HCT116 (cell line): Measurements from ENCODE around the gene FNDC3B. TPM values are rescaled to one million over a fixed set of nuclear protein-coding genes. Genes with fewer than 3 reads are reported as not detected.

Source experiments
- ATAC-seq: fragments of 200-7000 bp; cut with Tn5 transposase; 2 replicates; pipeline ENCODE4 v1.9.1; 2020; ENCODE audit warnings: mild to moderate bottlenecking, moderate library complexity
- BruUV-seq: library from RNA; stranded (reverse); fragments of 400-500 nt; replicated peaks from 2 replicates; lab custom pipeline; 2021; lab: Mats Ljungman, UMichigan
- CTCF ChIA-PET: fragments of 300-600 bp; sonication (Branson Sonifier 250); formaldehyde crosslinking; loops from one replicate; lab custom pipeline; 2021; ENCODE audit warnings: antibody characterized with exemption; lab: Charles Lee
- POLR2A ChIA-PET: fragments of 300-600, 350-600 bp; sonication (Branson Sonifier 250); formaldehyde crosslinking; loops from one replicate; lab custom pipeline; 2021; ENCODE audit warnings: antibody characterized with exemption; lab: Charles Lee
- RAD21 ChIA-PET, 2 experiments: fragments of 300-600 bp; sonication (Branson Sonifier 250); formaldehyde crosslinking; loops; one replicate each; lab custom pipeline; 2023; ENCODE audit warnings: low total read pairs in 2 of 2; ENCODE audit not compliant: uncharacterized antibody in 2 of 2, unreplicated experiment in 2 of 2, low non-redundant PET in 1 of 2; lab: Charles Lee
- DNase-seq: peaks from one replicate; pipeline ENCODE4 v3.0.0-alpha.2; 2010; ENCODE audit warnings: low read depth, low spot score
- H2AFZ ChIP-seq: fragments of 200-600 bp; shearing (Covaris generic), sonication (generic); 2 replicates; pipeline ENCODE4 v1.6.1; 2017; ENCODE audit warnings: low read depth, mixed run types, mixed read lengths, antibody characterized with exemption, low read length; ENCODE audit not compliant: poor library complexity, severe bottlenecking
- H3K27ac ChIP-seq: 2 replicates; pipeline ENCODE4 v1.5.1; 2012; ENCODE audit warnings: low read depth, low read length
- H3K27me3 ChIP-seq: fragments of 200-600 bp; sonication (generic); 2 replicates; pipeline ENCODE4 v1.6.1; 2016; ENCODE audit warnings: mixed run types, low read length, mixed read lengths; ENCODE audit not compliant: insufficient read depth
- H3K36me3 ChIP-seq, 2 experiments: fragments of 200-500 bp in 1 of 2; fragments of 200-600 bp in 1 of 2; sonication (Bioruptor generic) in 1 of 2; sonication (generic) in 1 of 2; 2 replicates each; pipeline versions ENCODE4 v1.5.1 to v1.6.1; 2014 to 2016; ENCODE audit warnings: low read length in 2 of 2, inconsistent platforms in 1 of 2, mixed read lengths in 1 of 2, mixed run types in 1 of 2; ENCODE audit not compliant: insufficient read depth in 2 of 2, control insufficient read depth in 1 of 2
- H3K4me1 ChIP-seq, 2 experiments: fragments of 200-600 bp in 1 of 2; sonication (generic) in 1 of 2; 2 replicates each; pipeline versions ENCODE4 v1.5.1 to v1.6.1; 2012 to 2017; ENCODE audit warnings: low read length in 2 of 2, inconsistent platforms in 1 of 2, mild to moderate bottlenecking in 1 of 2, mixed read lengths in 1 of 2, mixed run types in 1 of 2, moderate library complexity in 1 of 2; ENCODE audit not compliant: insufficient read depth in 2 of 2, control insufficient read depth in 1 of 2
- H3K4me2 ChIP-seq: fragments of 200-600 bp; sonication (generic); 2 replicates; pipeline ENCODE4 v1.6.1; 2017; ENCODE audit warnings: mixed run types, low read length, mixed read lengths
- H3K4me3 ChIP-seq, 2 experiments: fragments of 200-600 bp in 1 of 2; sonication (generic) in 1 of 2; replicated peaks in 1 of 2; 2 replicates each; pipeline ENCODE4 v1.5.1; 2011 to 2016; ENCODE audit warnings: low read length in 2 of 2, control low read depth in 1 of 2, low read depth in 1 of 2, mild to moderate bottlenecking in 1 of 2, mixed read lengths in 1 of 2, mixed run types in 1 of 2
- H3K79me2 ChIP-seq: fragments of 200-600 bp; sonication (generic); 2 replicates; pipeline ENCODE4 v1.6.1; 2017; ENCODE audit warnings: mild to moderate bottlenecking, mixed run types, low read length, moderate library complexity, mixed read lengths; ENCODE audit not compliant: insufficient read depth
- H3K9ac ChIP-seq: fragments of 200-600 bp; sonication (generic); 2 replicates; pipeline ENCODE4 v1.6.1; 2016; ENCODE audit warnings: low read length, mixed read lengths
- H3K9me2 ChIP-seq: fragments of 200-600 bp; sonication (generic), shearing (Covaris generic); 2 replicates; pipeline ENCODE4 v1.6.1; 2017; ENCODE audit warnings: mixed run types, mild to moderate bottlenecking, moderate library complexity; ENCODE audit not compliant: insufficient read depth
- H3K9me3 ChIP-seq, 2 experiments: fragments of 200-500 bp in 1 of 2; fragments of 200-600 bp in 1 of 2; sonication (Bioruptor generic) in 1 of 2; sonication (generic) in 1 of 2; 2 replicates each; pipeline ENCODE4 v1.6.1; 2014 to 2017; ENCODE audit warnings: low read length in 2 of 2, mixed read lengths in 2 of 2, inconsistent platforms in 1 of 2, low read depth in 1 of 2, mild to moderate bottlenecking in 1 of 2, mixed run types in 1 of 2, moderate library complexity in 1 of 2; ENCODE audit not compliant: control insufficient read depth in 1 of 2, insufficient read depth in 1 of 2
- H4K20me1 ChIP-seq: fragments of 200-600 bp; sonication (generic), shearing (Covaris generic); 2 replicates; pipeline ENCODE4 v1.6.1; 2017; ENCODE audit warnings: mixed run types, mild to moderate bottlenecking, moderate library complexity; ENCODE audit not compliant: insufficient read depth
- CBX3 ChIP-seq: IDR thresholded peaks from 2 replicates; pipeline ENCODE4 v1.6.1; 2012; ENCODE audit warnings: low read depth
- CEBPB ChIP-seq: IDR thresholded peaks from 2 replicates; pipeline ENCODE4 v1.6.1; 2012; ENCODE audit warnings: low read depth
- ELF1 ChIP-seq: IDR thresholded peaks from 2 replicates; pipeline ENCODE4 v1.6.1; 2012; ENCODE audit warnings: low read depth, borderline replicate concordance
- MAX ChIP-seq: IDR thresholded peaks from 2 replicates; pipeline ENCODE4 v1.6.1; 2012
- SP1 ChIP-seq: IDR thresholded peaks from 2 replicates; pipeline ENCODE4 v1.6.1; 2012; ENCODE audit warnings: low read depth
- SRF ChIP-seq: IDR thresholded peaks from 2 replicates; pipeline ENCODE4 v1.6.1; 2012; ENCODE audit warnings: low read depth
- TCF7L2 ChIP-seq: IDR thresholded peaks from 2 replicates; pipeline ENCODE4 v1.7.0; 2011; ENCODE audit warnings: borderline replicate concordance, inconsistent platforms; ENCODE audit not compliant: insufficient read depth, insufficient read length; ENCODE audit errors: extremely low read depth
- ZBTB33 ChIP-seq: IDR thresholded peaks from 2 replicates; pipeline ENCODE4 v1.6.1; 2011; ENCODE audit warnings: mild to moderate bottlenecking, low read length, moderate library complexity; ENCODE audit not compliant: insufficient replicate concordance; ENCODE audit errors: extremely low read depth
- ZFX ChIP-seq: fragments of 450-650 bp; IDR thresholded peaks from 2 replicates; pipeline ENCODE4 v1.6.1; 2017
- intact Hi-C: fragments of 100-400 bp; cut with micrococcal nuclease; formaldehyde crosslinking; loops from 2 replicates; pipeline ENCODE4 v1.10.0; 2022
- total RNA-seq: library from RNA; stranded (reverse); gene quantifications from one replicate; pipeline ENCODE4 v1.2.1, GENCODE V29; 2021; ENCODE audit not compliant: unreplicated experiment

Gene FNDC3B
- total RNA-seq, 1 experiment from 2014 or later, result 45.7 TPM

GRCh38 chr3:172150268-172150667 is 110.9 kb downstream of the FNDC3B start:
- Histone ChIP-seq H2AFZ (no peak overlapping the region), H3K4me1 (peaks cover 35 to 45% of the 10 kb centered on the region in 2 experiments), H3K9ac (no peak overlapping the region), H3K9me2 (no peaks in the 10 kb centered on the region), H3K4me3 (no peak overlapping the region), H3K27me3 (no peaks in the 10 kb centered on the region), H3K9me3 (no peaks in the 10 kb centered on the region), H3K4me2 (no peak overlapping the region), H3K27ac (no peak overlapping the region), H4K20me1 (no peaks in the 10 kb centered on the region), H3K79me2 (peaks cover 3% of the 10 kb centered on the region), H3K36me3 (no peaks in the 10 kb centered on the region)
- ATAC-seq, result no peak
- RAD21 ChIA-PET, result no interaction called here
- BruUV-seq, result no TSS peak
- DNase-seq, result no peak
- POLR2A ChIA-PET, result interaction anchor here (1.0 kb wide), 1 partner anchor 11 kb away, joined by 3 read pairs; no protein-coding TSS in a partner anchor
- CTCF ChIA-PET, result no interaction called here
- intact Hi-C loops, result loop anchor here (10.0 kb wide), 1 partner anchor 175 kb away; no protein-coding TSS in a partner anchor
- TF ChIP-seq ELF1, result no peak
- TF ChIP-seq CEBPB, result no peak
- no peak for TF ChIP-seq TCF7L2
- no peak for TF ChIP-seq CBX3
- TF ChIP-seq ZBTB33, result no peak
- no peak for TF ChIP-seq SP1
- no peak for TF ChIP-seq MAX
- TF ChIP-seq SRF, result no peak
- TF ChIP-seq ZFX, result no peak
